ENCODE data around the gene CCDC27.
A peak's percentile ranks its signal among the peaks of the same experiment; 100 is the strongest.

CCDC27 gene

DNA sequence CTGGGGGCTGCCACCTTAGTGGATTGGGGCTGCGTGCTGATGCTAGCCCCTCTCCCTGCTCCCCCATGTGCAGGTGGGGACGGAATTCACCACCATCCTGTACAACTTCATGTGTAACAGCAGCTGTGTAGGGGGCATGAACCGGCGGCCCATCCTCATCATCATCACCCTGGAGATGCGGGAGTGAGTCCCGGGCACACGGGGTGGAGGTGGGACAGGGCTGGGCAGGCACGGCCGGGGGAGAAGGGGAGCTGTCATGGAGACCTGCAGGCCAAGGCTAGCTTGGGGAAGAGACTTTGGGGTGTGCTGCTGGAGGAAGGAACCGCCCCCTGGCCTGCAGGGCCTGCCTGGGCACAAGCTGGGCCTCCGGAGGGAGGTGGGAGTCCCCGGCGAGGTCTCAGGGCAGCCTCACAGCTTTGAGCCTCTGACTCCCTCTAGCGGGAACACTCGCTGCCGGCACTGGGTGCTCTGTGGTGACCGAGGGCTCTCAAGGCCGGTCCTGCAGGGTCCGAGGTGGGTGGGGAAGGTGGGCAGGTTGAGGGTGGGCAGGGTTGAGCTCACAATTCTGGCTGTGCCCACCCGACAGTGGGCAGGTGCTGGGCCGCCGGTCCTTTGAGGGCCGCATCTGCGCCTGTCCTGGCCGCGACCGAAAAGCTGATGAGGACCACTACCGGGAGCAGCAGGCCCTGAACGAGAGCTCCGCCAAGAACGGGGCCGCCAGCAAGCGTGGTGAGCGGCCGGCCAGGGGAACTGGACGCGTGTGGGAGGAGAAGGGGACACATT is 25.0 kb upstream of the CCDC27 start:
- TF ChIP-seq, protein P1, sequence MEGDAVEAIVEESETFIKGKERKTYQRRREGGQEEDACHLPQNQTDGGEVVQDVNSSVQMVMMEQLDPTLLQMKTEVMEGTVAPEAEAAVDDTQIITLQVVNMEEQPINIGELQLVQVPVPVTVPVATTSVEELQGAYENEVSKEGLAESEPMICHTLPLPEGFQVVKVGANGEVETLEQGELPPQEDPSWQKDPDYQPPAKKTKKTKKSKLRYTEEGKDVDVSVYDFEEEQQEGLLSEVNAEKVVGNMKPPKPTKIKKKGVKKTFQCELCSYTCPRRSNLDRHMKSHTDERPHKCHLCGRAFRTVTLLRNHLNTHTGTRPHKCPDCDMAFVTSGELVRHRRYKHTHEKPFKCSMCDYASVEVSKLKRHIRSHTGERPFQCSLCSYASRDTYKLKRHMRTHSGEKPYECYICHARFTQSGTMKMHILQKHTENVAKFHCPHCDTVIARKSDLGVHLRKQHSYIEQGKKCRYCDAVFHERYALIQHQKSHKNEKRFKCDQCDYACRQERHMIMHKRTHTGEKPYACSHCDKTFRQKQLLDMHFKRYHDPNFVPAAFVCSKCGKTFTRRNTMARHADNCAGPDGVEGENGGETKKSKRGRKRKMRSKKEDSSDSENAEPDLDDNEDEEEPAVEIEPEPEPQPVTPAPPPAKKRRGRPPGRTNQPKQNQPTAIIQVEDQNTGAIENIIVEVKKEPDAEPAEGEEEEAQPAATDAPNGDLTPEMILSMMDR (IDR thresholded peaks at IDR 0.05; ENCODE audit: insufficient read depth, low read length): peak; percentile 47
- TF ChIP-seq SPI1 (IDR thresholded peaks at IDR 0.05; ENCODE audit: borderline replicate concordance, low read depth) (no peak), GABPA (IDR thresholded peaks at IDR 0.05; ENCODE audit: low read depth) (no peak), POLR2AphosphoS5 (IDR thresholded peaks at IDR 0.05; ENCODE audit: low read depth) (no peak)
- TF ChIP-seq, protein P2, sequence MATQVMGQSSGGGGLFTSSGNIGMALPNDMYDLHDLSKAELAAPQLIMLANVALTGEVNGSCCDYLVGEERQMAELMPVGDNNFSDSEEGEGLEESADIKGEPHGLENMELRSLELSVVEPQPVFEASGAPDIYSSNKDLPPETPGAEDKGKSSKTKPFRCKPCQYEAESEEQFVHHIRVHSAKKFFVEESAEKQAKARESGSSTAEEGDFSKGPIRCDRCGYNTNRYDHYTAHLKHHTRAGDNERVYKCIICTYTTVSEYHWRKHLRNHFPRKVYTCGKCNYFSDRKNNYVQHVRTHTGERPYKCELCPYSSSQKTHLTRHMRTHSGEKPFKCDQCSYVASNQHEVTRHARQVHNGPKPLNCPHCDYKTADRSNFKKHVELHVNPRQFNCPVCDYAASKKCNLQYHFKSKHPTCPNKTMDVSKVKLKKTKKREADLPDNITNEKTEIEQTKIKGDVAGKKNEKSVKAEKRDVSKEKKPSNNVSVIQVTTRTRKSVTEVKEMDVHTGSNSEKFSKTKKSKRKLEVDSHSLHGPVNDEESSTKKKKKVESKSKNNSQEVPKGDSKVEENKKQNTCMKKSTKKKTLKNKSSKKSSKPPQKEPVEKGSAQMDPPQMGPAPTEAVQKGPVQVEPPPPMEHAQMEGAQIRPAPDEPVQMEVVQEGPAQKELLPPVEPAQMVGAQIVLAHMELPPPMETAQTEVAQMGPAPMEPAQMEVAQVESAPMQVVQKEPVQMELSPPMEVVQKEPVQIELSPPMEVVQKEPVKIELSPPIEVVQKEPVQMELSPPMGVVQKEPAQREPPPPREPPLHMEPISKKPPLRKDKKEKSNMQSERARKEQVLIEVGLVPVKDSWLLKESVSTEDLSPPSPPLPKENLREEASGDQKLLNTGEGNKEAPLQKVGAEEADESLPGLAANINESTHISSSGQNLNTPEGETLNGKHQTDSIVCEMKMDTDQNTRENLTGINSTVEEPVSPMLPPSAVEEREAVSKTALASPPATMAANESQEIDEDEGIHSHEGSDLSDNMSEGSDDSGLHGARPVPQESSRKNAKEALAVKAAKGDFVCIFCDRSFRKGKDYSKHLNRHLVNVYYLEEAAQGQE (IDR thresholded peaks at IDR 0.05; ENCODE audit: insufficient replicate concordance, low read depth): no peak
- H3K4me3 ChIP-seq (replicated peaks; ENCODE audit: insufficient read depth, low read length): no peak overlapping the region
- peaks cover 18% of the 10 kb centered on the region for H3K27me3 ChIP-seq (ENCODE audit: insufficient read depth, poor library complexity, severe bottlenecking)
- DNase-seq (ENCODE audit: low read depth in 1 of 2, low spot score in 1 of 2): no peak
- no peak overlapping the region for H3K27ac ChIP-seq (replicated peaks)

DNA sequence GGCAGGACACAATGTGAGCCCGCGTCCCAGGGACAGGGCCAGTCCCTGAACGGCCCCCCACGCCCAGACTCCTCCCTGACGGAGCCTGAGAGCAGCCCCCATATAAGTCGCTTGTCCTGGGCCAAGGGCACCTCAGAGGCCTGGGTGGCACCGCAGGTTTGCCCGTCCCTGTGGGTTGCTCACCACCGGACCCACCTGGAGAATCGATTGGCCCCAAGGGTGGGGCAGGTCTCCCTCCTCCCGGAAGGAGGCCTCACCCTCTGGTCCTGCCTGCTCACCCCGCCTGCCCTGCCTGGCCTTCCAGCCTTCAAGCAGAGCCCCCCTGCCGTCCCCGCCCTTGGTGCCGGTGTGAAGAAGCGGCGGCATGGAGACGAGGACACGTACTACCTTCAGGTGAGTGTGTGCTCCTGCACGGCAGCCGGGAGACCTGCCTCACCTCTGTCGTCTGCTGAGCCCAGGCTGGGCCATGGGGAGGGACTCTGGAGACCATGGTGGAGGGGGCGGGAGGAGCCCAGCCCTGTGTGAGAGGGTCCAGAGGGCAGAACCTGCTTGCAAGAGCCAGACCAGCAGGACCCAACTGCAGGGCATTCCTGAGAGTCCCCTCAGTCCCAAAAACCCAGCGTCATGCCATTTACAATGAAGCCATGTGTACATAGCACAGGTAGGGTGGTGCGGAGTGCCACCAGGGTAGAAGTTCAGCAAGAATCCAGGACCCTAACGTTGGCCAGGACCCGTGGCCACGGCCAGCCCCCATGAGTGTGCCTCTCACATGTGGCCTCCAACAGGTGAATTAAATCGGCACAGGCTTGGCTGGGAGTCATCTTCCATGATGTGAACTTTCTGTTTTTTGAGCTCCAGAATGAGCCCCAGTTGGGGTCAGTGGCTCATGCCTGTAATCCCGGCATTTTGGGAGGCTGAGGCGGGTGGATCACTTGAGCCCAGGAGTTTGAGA is 24.1 kb upstream of the CCDC27 start:
- no peak for DNase-seq (ENCODE audit: low read depth in 1 of 2, low spot score in 1 of 2)
- TF ChIP-seq SPI1 (IDR thresholded peaks at IDR 0.05; ENCODE audit: borderline replicate concordance, low read depth) (no peak), GABPA (IDR thresholded peaks at IDR 0.05; ENCODE audit: low read depth) (no peak), POLR2AphosphoS5 (IDR thresholded peaks at IDR 0.05; ENCODE audit: low read depth) (no peak)
- TF ChIP-seq, protein P1 (IDR thresholded peaks at IDR 0.05; ENCODE audit: insufficient read depth, low read length): no peak
- TF ChIP-seq, protein P2 (IDR thresholded peaks at IDR 0.05; ENCODE audit: insufficient replicate concordance, low read depth): no peak
- Histone ChIP-seq H3K27me3 (ENCODE audit: insufficient read depth, poor library complexity, severe bottlenecking) (peaks cover 18% of the 10 kb centered on the region), H3K27ac (replicated peaks) (no peak overlapping the region), H3K4me3 (replicated peaks; ENCODE audit: insufficient read depth, low read length) (no peak overlapping the region)

DNA sequence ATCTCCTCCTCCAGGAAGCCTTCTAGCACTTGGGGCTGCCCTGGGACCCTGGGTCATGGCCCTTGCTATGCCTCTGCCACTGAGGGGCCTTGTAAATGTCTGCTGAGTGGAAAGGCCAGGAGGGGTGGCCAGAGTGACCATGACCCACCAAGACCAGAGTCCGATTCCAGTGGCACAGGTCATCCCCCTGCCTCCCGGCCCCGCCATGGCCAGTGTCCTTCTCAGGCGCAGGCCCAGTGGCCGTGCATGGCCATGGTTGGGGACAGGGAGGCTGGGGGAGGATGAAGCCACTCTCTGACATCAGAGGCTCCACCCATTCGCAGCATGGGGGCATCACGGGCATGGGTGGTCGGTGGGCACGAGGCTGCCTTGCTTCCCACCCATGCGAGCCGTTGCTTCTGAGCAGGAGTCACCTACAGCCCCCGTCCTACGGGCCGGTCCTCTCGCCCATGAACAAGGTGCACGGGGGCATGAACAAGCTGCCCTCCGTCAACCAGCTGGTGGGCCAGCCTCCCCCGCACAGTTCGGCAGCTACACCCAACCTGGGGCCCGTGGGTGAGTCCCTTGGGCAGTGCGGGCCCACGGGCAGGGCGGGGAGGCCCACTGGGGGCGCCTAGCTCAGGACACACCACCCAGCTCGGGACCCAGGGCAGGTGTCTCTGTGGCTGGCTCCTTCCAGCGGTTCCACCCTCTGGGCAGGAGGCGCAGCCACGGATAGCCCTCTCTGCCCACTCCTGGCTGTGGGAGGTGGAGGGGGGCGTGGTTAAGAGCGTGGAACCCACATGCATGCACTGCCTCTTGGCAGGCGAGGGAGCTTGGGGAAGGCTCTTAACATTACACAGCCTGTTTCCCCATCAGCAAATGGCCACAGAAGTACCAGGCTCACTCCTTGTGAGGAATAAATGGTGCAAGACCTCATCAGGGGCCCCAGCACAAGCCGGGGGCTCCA is 22.4 kb upstream of the CCDC27 start:
- DNase-seq (ENCODE audit: low read depth in 1 of 2, low spot score in 1 of 2): no peak

More for the DNA sequence above, 22.4 kb upstream of the CCDC27 start:
- H3K27me3 ChIP-seq (ENCODE audit: insufficient read depth, poor library complexity, severe bottlenecking): peaks cover 18% of the 10 kb centered on the region
- no peak overlapping the region for H3K4me3 ChIP-seq (replicated peaks; ENCODE audit: insufficient read depth, low read length)
- no peak overlapping the region for H3K27ac ChIP-seq (replicated peaks)
- TF ChIP-seq, protein P1 (IDR thresholded peaks at IDR 0.05; ENCODE audit: insufficient read depth, low read length): no peak
- TF ChIP-seq GABPA (IDR thresholded peaks at IDR 0.05; ENCODE audit: low read depth) (no peak), POLR2AphosphoS5 (IDR thresholded peaks at IDR 0.05; ENCODE audit: low read depth) (no peak), SPI1 (IDR thresholded peaks at IDR 0.05; ENCODE audit: borderline replicate concordance, low read depth) (no peak)
- TF ChIP-seq, protein P2 (IDR thresholded peaks at IDR 0.05; ENCODE audit: insufficient replicate concordance, low read depth): no peak

Measured in HL-60 (cell line).